ENCODE data around the gene FCMR.

- TF ChIP-seq POLR2A (IDR thresholded peaks at IDR 0.05) (no peak), CTCF (IDR thresholded peaks at IDR 0.05) (no peak)
These were observed 22.0 kb downstream of the FCMR start for GRCh38 chr1:206899717-206900116.
